Effector memory CD4-positive, alpha-beta T cell (primary cell): ENCODE measurements around the gene CTDP1.

Experiments used
- DNase-seq, 3 donors: peaks; one replicate each; pipeline ENCODE4 v3.0.0-alpha.2; 2020
- H3K27ac ChIP-seq: 2 replicates; pipeline ENCODE4 v1.7.0; 2013; ENCODE audit warnings: mild to moderate bottlenecking, low read length, moderate library complexity; ENCODE audit not compliant: insufficient read depth, poor library complexity, severe bottlenecking
- H3K27me3 ChIP-seq: replicated peaks from 2 replicates; pipeline ENCODE4 v1.7.0; 2013; ENCODE audit warnings: mild to moderate bottlenecking, low read length; ENCODE audit not compliant: insufficient read depth, control insufficient read depth, poor library complexity, severe bottlenecking
- H3K36me3 ChIP-seq: 2 replicates; pipeline ENCODE4 v1.7.0; 2013; ENCODE audit warnings: mild to moderate bottlenecking, low read length, moderate library complexity; ENCODE audit not compliant: control insufficient read depth, insufficient read depth
- H3K4me1 ChIP-seq: 2 replicates; pipeline ENCODE4 v1.7.0; 2013; ENCODE audit warnings: low read length, mild to moderate bottlenecking; ENCODE audit not compliant: control insufficient read depth, insufficient read depth, poor library complexity, severe bottlenecking
- H3K4me3 ChIP-seq: 2 replicates; pipeline ENCODE4 v1.7.0; 2013; ENCODE audit warnings: low read length, low read depth, mild to moderate bottlenecking; ENCODE audit not compliant: insufficient read depth, poor library complexity, severe bottlenecking
- H3K9me3 ChIP-seq: 2 replicates; pipeline ENCODE4 v1.7.0; 2013; ENCODE audit warnings: mild to moderate bottlenecking, low read length, moderate library complexity; ENCODE audit not compliant: control insufficient read depth

The CTDP1 gene

DNA sequence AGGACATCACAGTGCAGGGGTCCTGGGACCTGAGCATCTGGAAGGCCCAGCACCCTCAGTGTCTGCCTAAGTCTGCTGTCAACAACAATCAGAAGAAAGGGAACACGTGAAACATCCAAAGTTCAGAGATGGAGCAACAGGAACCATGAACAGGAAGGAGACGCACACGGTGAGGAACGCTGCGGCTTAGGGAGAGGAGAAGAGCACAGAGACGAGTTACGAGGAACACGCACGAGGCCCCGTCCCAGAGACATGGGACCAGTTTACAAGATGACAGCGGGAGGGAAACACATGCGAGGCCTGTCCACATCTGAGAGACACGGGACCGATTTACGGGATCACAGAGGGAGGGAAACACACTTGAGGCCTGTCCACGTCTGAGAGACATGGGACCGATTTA is 115.2 kb downstream of the CTDP1 start:
- DNase-seq, result no peak
- Histone ChIP-seq H3K9me3 (no peaks in the 10 kb centered on the region), H3K4me1 (peaks cover 7% of the 10 kb centered on the region), H3K27me3 (peaks cover 15% of the 10 kb centered on the region), H3K36me3 (no peaks in the 10 kb centered on the region), H3K27ac (no peak overlapping the region), H3K4me3 (no peak overlapping the region)

DNA sequence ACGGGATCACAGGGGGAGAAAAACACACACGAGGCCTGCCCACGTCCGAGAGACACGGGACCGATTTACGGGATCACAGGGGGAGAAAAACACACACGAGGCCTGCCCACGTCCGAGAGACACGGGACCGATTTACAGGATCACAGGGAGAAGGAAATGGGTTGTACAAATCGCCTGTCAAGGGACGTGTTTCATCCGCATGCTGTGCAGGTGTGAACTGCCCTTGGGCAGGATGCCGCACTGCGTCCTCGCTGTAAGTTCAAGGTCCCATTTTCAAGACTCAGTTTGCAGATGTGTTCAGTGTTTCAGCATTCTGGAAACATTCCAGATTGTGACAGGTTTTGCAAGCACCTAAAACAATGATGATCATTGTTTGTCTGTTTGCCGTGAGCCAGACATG is 115.8 kb downstream of the CTDP1 start:
- no peaks in the 10 kb centered on the region for H3K36me3 ChIP-seq
- peaks cover 7% of the 10 kb centered on the region for H3K4me1 ChIP-seq
- no peaks in the 10 kb centered on the region for H3K9me3 ChIP-seq
- no peak overlapping the region for H3K4me3 ChIP-seq
- peaks cover 15% of the 10 kb centered on the region for H3K27me3 ChIP-seq
- DNase-seq, result no peak
- no peak overlapping the region for H3K27ac ChIP-seq

DNA sequence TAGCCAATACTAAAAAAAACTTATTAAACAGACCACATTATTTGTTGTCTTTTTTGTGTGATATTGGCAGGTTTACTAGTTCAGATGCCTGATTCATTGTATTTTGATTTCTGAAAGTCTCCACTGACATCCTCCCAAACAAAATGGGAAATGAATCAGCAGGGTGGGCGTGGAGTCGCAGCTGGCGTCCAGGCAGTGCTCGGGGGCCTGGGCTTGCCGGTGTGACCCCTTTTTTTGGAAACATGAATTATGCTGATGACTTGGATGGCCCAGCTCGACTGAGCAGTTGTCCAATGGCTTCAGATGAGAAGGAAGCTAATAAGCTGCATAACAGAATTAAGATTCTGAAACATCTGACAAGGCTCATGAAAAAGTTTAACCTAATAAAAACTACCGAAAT is 116.4 kb downstream of the CTDP1 start:
- Histone ChIP-seq H3K36me3 (no peaks in the 10 kb centered on the region), H3K4me1 (peaks cover 7% of the 10 kb centered on the region), H3K27me3 (peaks cover 15% of the 10 kb centered on the region), H3K9me3 (no peaks in the 10 kb centered on the region), H3K27ac (no peak overlapping the region), H3K4me3 (no peak overlapping the region)
- no peak for DNase-seq

DNA sequence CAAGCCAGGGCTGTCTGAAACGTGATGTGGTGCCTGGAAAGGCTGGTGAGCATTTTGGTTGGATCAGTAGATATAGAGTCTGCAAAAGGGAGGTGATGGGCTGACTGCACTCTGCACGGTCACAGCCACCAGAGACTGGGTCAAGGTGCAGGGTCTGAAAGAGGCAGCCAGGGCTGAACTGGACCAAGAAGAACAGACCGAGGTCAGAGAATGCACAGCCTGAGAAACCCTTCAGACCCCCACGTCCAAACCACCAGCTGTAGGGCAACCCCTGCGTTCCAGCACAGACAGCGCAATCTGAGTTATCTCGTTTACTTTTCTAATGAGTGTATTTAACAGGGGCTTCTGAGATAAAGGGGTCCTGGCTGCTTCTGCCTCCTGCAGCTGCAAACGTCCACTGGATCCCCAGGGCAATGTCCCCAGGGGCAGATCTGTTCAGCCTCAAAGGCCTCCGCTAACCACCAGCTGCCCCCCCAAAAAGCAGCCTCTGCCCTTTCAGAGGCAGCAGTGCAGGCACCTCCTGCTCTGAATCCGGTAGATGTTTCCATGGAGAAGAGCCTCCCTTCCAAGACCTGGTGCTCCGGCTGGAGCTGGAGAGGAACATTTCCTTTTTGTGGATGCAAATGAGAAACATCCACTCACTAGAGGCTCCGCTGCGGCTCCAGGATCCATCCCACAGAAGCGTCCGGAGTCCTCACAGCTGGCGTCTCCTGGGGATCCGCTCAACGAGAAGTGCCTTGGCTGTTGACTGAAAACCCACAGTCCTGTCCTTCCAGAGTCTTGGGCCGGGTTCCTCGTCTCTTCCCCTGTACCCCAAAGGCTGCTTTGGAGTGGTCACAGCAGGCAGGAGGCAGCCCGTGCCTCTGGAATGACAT is 117.2 kb downstream of the CTDP1 start:
- H3K9me3 ChIP-seq, result no peaks in the 10 kb centered on the region
- peaks cover 15% of the 10 kb centered on the region for H3K27me3 ChIP-seq
- peaks cover 7% of the 10 kb centered on the region for H3K4me1 ChIP-seq
- no peak for DNase-seq
- no peak overlapping the region for H3K27ac ChIP-seq
- no peaks in the 10 kb centered on the region for H3K36me3 ChIP-seq
- no peak overlapping the region for H3K4me3 ChIP-seq

DNA sequence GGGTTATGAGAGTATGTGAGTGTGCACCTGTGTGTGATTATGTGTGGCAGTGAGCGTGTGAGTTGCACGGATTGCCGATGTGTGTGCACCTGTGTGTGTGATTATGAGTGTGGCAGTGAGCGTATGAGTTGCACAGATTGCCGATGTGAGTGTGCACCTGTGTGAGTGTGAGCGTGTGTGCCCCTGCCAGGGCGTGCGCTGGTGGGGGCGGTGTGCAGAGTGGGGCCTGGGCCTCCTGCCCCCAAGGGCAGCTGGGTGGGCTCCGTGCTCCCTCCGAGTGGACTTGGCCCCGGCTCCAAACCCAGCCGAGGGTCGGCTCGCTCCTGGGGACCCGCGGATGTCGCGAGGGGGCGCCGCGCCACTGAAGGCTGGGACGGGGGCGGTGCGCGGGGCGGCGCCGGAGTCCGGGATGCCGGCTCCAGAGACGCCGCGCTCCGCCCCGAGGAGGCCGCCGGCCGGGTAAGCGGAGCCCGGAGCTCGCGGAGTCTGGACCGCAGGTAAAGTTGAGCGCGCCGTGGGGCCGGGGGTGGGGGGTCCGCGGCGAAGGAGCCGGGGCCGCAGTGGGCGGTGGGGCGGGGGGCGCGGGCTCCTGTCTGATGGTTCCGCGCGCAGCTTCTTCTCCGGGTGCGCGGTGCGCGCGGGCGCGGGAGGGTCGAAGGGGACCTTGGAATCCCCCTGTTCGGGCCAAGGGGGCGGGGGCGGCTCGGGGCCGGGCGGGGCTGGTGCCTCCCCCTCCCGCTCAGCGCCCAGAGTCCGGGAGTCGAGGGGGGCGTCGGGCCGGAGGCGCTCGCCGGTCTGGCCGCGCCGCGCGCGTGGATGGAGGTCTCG is 118.1 kb downstream of the CTDP1 start, which contains the start of gene KCNG2:
KCNG2 (plus strand) TSS at position 421 of the 828 bp plus-strand sequence. CDS start 65,730 bp downstream, outside the sequence.
- H3K27ac ChIP-seq, result no peak within 1 kb of the TSS
- DNase-seq, result no peak
- peaks cover 15% of the 10 kb centered on the region for H3K27me3 ChIP-seq
- H3K9me3 ChIP-seq, result no peaks in the 10 kb centered on the region
- no peak within 1 kb of the TSS for H3K4me3 ChIP-seq
- H3K36me3 ChIP-seq, result no peaks in the 10 kb centered on the region
- H3K4me1 ChIP-seq, result peaks cover 7% of the 10 kb centered on the region

DNA sequence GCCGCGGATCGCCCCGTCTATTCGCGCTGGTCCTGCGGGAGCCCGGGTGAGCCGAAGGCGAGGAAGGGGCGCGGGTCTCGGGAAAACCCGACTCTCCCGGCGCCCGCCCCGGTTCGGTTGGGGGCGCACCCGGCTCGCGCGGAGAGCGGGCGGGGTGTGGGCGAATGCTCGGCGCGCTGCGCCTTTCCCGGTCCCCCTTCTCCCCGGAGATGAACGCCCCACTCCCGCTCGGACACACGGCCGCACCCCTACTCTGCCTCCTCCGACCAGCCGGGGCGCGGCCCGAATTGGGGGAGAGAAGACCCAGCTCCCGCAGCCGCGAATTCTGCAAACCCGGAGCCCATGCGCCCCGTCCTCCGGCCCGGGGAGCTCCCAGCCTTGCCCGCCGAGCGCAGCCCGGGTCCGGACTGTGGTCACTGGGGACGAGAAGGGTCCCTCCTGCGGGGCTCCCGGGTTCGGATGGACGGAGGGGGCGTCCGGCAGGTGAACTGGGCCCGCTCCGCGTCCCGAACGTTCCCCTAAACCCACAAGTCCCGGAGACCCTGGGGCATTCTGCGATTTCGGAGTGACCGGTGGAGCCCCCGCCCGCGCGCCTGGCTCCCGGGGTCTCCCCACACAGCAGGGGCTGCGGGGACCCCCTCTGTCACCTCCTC is 118.9 kb downstream of the CTDP1 start:
- H3K4me3 ChIP-seq, result no peak overlapping the region
- H3K27me3 ChIP-seq, result peaks cover 15% of the 10 kb centered on the region
- H3K36me3 ChIP-seq, result no peaks in the 10 kb centered on the region
- H3K27ac ChIP-seq, result no peak overlapping the region
- no peak for DNase-seq
- H3K9me3 ChIP-seq, result no peaks in the 10 kb centered on the region
- peaks cover 7% of the 10 kb centered on the region for H3K4me1 ChIP-seq

DNA sequence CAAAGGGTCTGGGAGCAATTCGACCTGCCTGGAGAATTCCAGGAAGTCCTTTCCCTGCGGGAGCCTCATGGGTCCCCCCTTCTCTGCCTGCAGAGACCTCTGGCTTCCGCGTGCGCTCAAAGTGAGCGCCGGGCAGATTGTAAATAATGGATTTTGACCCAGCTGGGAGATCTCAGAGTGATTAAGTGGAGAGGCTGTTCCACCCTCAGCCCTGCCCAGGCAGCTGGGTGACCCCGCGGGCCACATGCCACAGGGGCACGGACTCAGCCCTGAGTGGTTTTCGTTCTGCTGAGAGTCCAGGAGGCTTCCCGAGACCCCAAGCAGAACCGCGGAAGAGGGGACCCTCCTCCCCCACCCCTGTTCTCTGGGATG is 119.4 kb downstream of the CTDP1 start:
- no peak overlapping the region for H3K4me3 ChIP-seq
- no peaks in the 10 kb centered on the region for H3K9me3 ChIP-seq
- H3K27ac ChIP-seq, result no peak overlapping the region
- H3K36me3 ChIP-seq, result no peaks in the 10 kb centered on the region
- peaks cover 15% of the 10 kb centered on the region for H3K27me3 ChIP-seq
- no peak for DNase-seq
- H3K4me1 ChIP-seq, result peaks cover 7% of the 10 kb centered on the region

DNA sequence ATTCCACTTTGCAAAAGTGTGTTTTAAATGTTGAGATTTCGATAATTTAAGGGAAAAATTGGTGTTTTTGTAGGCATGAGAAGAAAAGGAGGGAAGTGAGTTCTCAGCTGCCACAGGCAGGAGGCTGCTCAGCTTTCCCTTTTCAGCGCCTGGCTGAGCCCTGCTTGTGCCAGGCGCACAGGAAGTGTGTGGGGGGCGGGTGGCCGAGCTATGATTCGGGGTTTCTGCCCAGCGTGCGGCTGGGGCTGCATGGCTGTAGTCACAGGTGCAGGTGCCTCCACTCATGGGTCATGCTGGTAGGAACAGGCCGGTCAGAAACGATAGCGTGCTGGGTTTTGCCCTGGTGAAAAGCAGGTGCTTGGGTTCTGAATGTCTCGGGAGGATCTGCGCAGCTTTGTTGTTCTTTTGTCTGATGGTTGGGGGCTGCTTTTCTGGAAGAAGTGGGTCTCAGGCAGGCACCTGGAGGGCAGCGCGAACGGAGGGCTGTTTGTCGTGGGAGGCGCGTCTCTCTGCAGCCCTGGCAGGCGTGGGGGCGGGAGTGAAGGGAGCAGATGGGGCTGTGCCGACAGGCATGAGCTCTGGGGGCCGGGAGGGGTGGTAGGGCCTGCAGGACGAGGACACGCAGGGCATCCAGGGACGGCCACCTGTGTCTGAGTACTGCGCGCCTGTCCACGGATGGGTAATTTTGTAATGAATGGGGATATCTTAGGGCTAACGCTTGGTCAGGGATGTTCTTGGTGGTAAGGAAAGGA is 120.2 kb downstream of the CTDP1 start:
- no peak overlapping the region for H3K27ac ChIP-seq
- H3K4me1 ChIP-seq, result peaks cover 7% of the 10 kb centered on the region
- no peaks in the 10 kb centered on the region for H3K9me3 ChIP-seq
- H3K27me3 ChIP-seq, result peaks cover 15% of the 10 kb centered on the region
- H3K4me3 ChIP-seq, result no peak overlapping the region
- no peak for DNase-seq
- H3K36me3 ChIP-seq, result no peaks in the 10 kb centered on the region

DNA sequence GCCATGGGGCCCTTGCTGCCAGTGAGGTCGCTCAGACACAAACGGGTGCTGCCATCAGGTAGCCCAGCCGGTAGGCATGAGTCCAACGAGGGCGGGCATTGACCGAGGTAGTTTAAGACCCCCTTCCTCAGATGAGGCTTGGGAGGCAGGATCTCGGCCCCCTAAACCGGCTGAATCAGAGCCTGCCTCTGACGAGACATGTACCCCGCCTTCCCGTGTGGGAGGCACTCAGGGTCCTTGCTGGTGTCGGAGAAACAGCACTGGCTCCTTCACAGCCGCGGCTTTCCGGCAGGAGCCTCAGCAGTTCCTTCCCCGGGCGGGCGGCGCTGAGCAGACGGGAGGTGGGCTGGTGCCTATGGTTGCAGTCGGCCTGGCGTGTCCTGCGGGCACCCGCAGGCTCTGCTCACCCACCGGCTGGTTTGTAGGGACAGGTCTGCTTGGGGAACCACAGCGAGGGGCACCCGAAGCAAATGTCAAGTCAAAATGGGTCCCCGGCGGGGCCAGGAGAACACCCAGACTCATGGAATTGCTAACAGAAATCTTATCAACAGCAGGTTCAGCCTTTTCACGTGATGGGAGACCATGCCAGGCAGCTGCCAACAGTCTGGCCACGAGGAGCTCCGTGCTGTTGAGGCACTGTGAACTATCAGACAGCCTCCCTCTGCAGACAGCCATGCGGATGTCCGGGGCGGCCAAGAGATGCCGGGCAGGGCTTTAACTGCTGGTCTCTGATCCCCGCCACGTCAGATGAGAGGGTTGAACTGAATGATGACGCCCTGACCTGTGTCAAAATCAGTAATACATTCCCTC is 121.0 kb downstream of the CTDP1 start:
- Histone ChIP-seq H3K4me1 (peaks cover 7% of the 10 kb centered on the region), H3K9me3 (no peaks in the 10 kb centered on the region), H3K36me3 (no peaks in the 10 kb centered on the region), H3K4me3 (no peak overlapping the region), H3K27me3 (peaks cover 15% of the 10 kb centered on the region), H3K27ac (no peak overlapping the region)
- no peak for DNase-seq
